Epithelial cell of proximal tubule (primary cell): ENCODE data around the gene KIAA1549. TPM values are rescaled to one million over a fixed set of nuclear protein-coding genes. Genes with fewer than 3 reads are reported as not detected.
A peak's percentile ranks its signal among the peaks of the same experiment; 100 is the strongest.
"Not testable (repeated sequence)": the region's sequence is repeated elsewhere in the genome, so short reads cannot be mapped to it uniquely, and the experiment has no call there.

ENCODE experiments used
- DNase-seq: peaks from one replicate; pipeline ENCODE4 v3.0.0-alpha.2; 2011; ENCODE audit warnings: low read depth
- H3K4me3 ChIP-seq: 2 replicates; pipeline ENCODE4 v1.5.1; 2011; ENCODE audit warnings: low read depth, mild to moderate bottlenecking, low read length
- CTCF ChIP-seq: conservative IDR thresholded peaks from 2 replicates; pipeline ENCODE4 v1.5.1; 2012; ENCODE audit warnings: low read depth, mild to moderate bottlenecking, low read length
- total RNA-seq: library from RNA; depleted of rRNA; stranded (reverse); fragments of >200 nt; gene quantifications from 2 replicates; pipeline ENCODE4 v1.2.3, GENCODE V29; 2015

Gene KIAA1549
- total RNA-seq, 1 donor from 2014 or later = 1.8 TPM

- not testable (repeated sequence) for H3K4me3 ChIP-seq
- TF ChIP-seq CTCF = peak; percentile 28
These were observed 184.1 kb downstream of the KIAA1549 start for GRCh38 chr7:138797046-138797445.

GRCh38 chr7:138796038-138796615 is 185.1 kb downstream of the KIAA1549 start:
- DNase-seq = peak; percentile 43
- no peak for TF ChIP-seq CTCF
- H3K4me3 ChIP-seq = no peak overlapping the region

More at GRCh38 chr7:138797046-138797445, 184.1 kb downstream of the KIAA1549 start:
- not testable (repeated sequence) for DNase-seq

- peak; percentile 16 for TF ChIP-seq CTCF
- no peak overlapping the region for H3K4me3 ChIP-seq
- DNase-seq = no peak
These were observed 195.4 kb downstream of the KIAA1549 start for GRCh38 chr7:138785587-138786437.

GRCh38 chr7:138784692-138785091 is 196.5 kb downstream of the KIAA1549 start:
- DNase-seq = no peak
- no peak for TF ChIP-seq CTCF
- H3K4me3 ChIP-seq = no peak overlapping the region

Other genes starting within 250 kb of the KIAA1549 start
- gene TMEM213, start 183.4 kb downstream of the KIAA1549 start, total RNA-seq = 0.07 TPM in 1 of 2 replicates, not detected in the other
- 0.58 and 3.2 TPM in 2 replicates for gene ATP6V0A4, start 183.2 kb downstream of the KIAA1549 start, total RNA-seq
- 15.8 and 39.3 TPM in 2 replicates for gene ZC3HAV1L, start 54.7 kb upstream of the KIAA1549 start, total RNA-seq
- gene ZC3HAV1, start 128.3 kb upstream of the KIAA1549 start, total RNA-seq = 21.0 and 22.9 TPM in 2 replicates
- gene UBN2, start 249.8 kb upstream of the KIAA1549 start, total RNA-seq = 2.5 and 2.9 TPM in 2 replicates